ENCODE results near the gene STK16.

Gene STK16

GRCh38 chr2:219214141-219214540 lies 31.1 kb upstream of the STK16 start:
- no peak for DNase-seq

GRCh38 chr2:219214786-219215185 lies 30.5 kb upstream of the STK16 start:
- no peak for DNase-seq

- DNase-seq: no peak
Observed at GRCh38 chr2:219215871-219216534, 29.3 kb upstream of the STK16 start.

GRCh38 chr2:219216535-219216915 lies 28.8 kb upstream of the STK16 start:
- DNase-seq: no peak

GRCh38 chr2:219218217-219218731 lies 27.0 kb upstream of the STK16 start:
- no peak for DNase-seq

GRCh38 chr2:219218732-219219701 lies 26.3 kb upstream of the STK16 start, which contains the start of gene ABCB6:
Gene ABCB6 (minus strand): TSS chr2:219218958. CDS start chr2:219218673, 285 bp downstream.
- DNase-seq: peak; percentile 91

GRCh38 chr2:219219784-219220532 lies 25.3 kb upstream of the STK16 start:
- DNase-seq: no peak

GRCh38 chr2:219220652-219221402 lies 24.5 kb upstream of the STK16 start:
- no peak for DNase-seq

GRCh38 chr2:219221957-219222518 lies 23.2 kb upstream of the STK16 start:
- no peak for DNase-seq

GRCh38 chr2:219223831-219224610 lies 21.3 kb upstream of the STK16 start:
- no peak for DNase-seq

- DNase-seq: no peak
Observed at GRCh38 chr2:219225350-219225749, 19.9 kb upstream of the STK16 start.

- no peak for DNase-seq
Observed at GRCh38 chr2:219228041-219228910, 17.0 kb upstream of the STK16 start.

GRCh38 chr2:219228911-219229304 lies 16.4 kb upstream of the STK16 start:
- DNase-seq: no peak

GRCh38 chr2:219229305-219230058 lies 15.8 kb upstream of the STK16 start, which contains the start of the genes ANKZF1 and ATG9A:
Gene ANKZF1 (plus strand): TSS chr2:219229806. CDS start chr2:219230258, 452 bp downstream.
Gene ATG9A (minus strand): TSS chr2:219229636. CDS start chr2:219228024, 1,612 bp downstream.
- DNase-seq: peak; percentile 99

- peak; percentile 67 for DNase-seq
Observed at GRCh38 chr2:219230059-219230540, 15.2 kb upstream of the STK16 start.

- no peak for DNase-seq
Observed at GRCh38 chr2:219234331-219234730, 10.9 kb upstream of the STK16 start.

GRCh38 chr2:219243291-219243761 lies 2.0 kb upstream of the STK16 start:
- DNase-seq: no peak

- DNase-seq: no peak
Observed at GRCh38 chr2:219244789-219245147, 511 bp upstream of the STK16 start.

GRCh38 chr2:219245899-219246230 lies 586 bp downstream of the STK16 start:
- DNase-seq: no peak

Data from stimulated activated CD4-positive, alpha-beta T cell treated with anti-CD3 and anti-CD28 coated beads, Interleukin-1b, Interleukin-23, amount 100 ng/mL, for 48 hours (primary cell).